ENCODE data around the gene CYP1B1.
"Not testable (repeated sequence)": the region's sequence is repeated elsewhere in the genome, so short reads cannot be mapped to it uniquely, and the experiment has no call there.

CYP1B1 gene

GRCh38 chr2:38030635-38031355 is 45.2 kb downstream of the CYP1B1 start:
- no peak for DNase-seq

GRCh38 chr2:38029512-38029911 is 46.4 kb downstream of the CYP1B1 start:
- no peak for DNase-seq

GRCh38 chr2:38028829-38029228 is 47.1 kb downstream of the CYP1B1 start:
- no peak for DNase-seq

- DNase-seq = no peak
Observed at GRCh38 chr2:38026846-38027245, 49.1 kb downstream of the CYP1B1 start.

- no peak for DNase-seq
Observed at GRCh38 chr2:38021589-38021988, 54.4 kb downstream of the CYP1B1 start.

- DNase-seq = not testable (repeated sequence)
Observed at GRCh38 chr2:38020359-38021069, 55.4 kb downstream of the CYP1B1 start.

- DNase-seq = no peak
Observed at GRCh38 chr2:38017836-38018235, 58.1 kb downstream of the CYP1B1 start.
